HEK293 (cell line): ENCODE results near the gene S100A10.

ENCODE experiments used
- CTCF ChIP-seq: fragments of 450-650 bp; formaldehyde crosslinking; IDR thresholded peaks from 2 replicates; pipeline ENCODE4 v1.5.1; 2016; ENCODE audit warnings: missing biosample characterization, missing genetic modification characterization
- GFI1B ChIP-seq: fragments of 450-650 bp; formaldehyde crosslinking; IDR thresholded peaks from 2 replicates; pipeline ENCODE4 v1.5.1; 2016; ENCODE audit warnings: missing biosample characterization, missing genetic modification characterization
- KLF9 ChIP-seq: fragments of 450-650 bp; formaldehyde crosslinking; IDR thresholded peaks from 2 replicates; pipeline ENCODE4 v1.5.1; 2016; ENCODE audit warnings: missing biosample characterization, missing genetic modification characterization, low read depth
- OVOL3 ChIP-seq: fragments of 450-650 bp; formaldehyde crosslinking; IDR thresholded peaks from 2 replicates; pipeline ENCODE4 v1.5.1; 2016; ENCODE audit warnings: missing biosample characterization, missing genetic modification characterization
- PRDM10 ChIP-seq: fragments of 450-650 bp; formaldehyde crosslinking; IDR thresholded peaks from 2 replicates; pipeline ENCODE4 v1.5.1; 2016; ENCODE audit warnings: missing biosample characterization, missing genetic modification characterization
- REST ChIP-seq: fragments of 450-650 bp; formaldehyde crosslinking; IDR thresholded peaks from 2 replicates; pipeline ENCODE4 v1.5.1; 2016; ENCODE audit warnings: missing biosample characterization, missing genetic modification characterization
- ZNF214 ChIP-seq: fragments of 450-650 bp; formaldehyde crosslinking; IDR thresholded peaks from 2 replicates; pipeline ENCODE4 v1.5.1; 2017; ENCODE audit warnings: missing biosample characterization, mild to moderate bottlenecking, missing genetic modification characterization, borderline replicate concordance
- ZNF274 ChIP-seq, 2 experiments: fragments of 200-500 bp in 1 of 2; fragments of 450-650 bp in 1 of 2; sonication (Bioruptor generic) in 1 of 2; formaldehyde crosslinking in 1 of 2; IDR thresholded peaks; 2 replicates each; pipeline versions ENCODE4 v1.5.1 to v1.6.1; 2014 to 2016; ENCODE audit warnings: borderline replicate concordance in 1 of 2, inconsistent platforms in 1 of 2, low read length in 1 of 2, missing biosample characterization in 1 of 2, missing genetic modification characterization in 1 of 2
- ZNF561 ChIP-seq: fragments of 450-650 bp; IDR thresholded peaks from 2 replicates; pipeline ENCODE4 v1.5.1; 2018; ENCODE audit warnings: missing biosample characterization, missing genetic modification characterization, borderline replicate concordance
- ZNF621 ChIP-seq: fragments of 450-650 bp; formaldehyde crosslinking; IDR thresholded peaks from 2 replicates; pipeline ENCODE4 v1.5.1; 2017; ENCODE audit warnings: missing biosample characterization, missing genetic modification characterization
- TF ChIP-seq, protein P1 (sequence below): fragments of 450-650 bp; formaldehyde crosslinking; IDR thresholded peaks from 2 replicates; pipeline ENCODE4 v1.5.1; 2017; ENCODE audit warnings: missing biosample characterization, missing genetic modification characterization
- TF ChIP-seq, protein P2 (sequence below): fragments of 450-650 bp; formaldehyde crosslinking; IDR thresholded peaks from 2 replicates; pipeline ENCODE4 v1.5.1; 2016; ENCODE audit warnings: missing biosample characterization, missing genetic modification characterization

DNA sequence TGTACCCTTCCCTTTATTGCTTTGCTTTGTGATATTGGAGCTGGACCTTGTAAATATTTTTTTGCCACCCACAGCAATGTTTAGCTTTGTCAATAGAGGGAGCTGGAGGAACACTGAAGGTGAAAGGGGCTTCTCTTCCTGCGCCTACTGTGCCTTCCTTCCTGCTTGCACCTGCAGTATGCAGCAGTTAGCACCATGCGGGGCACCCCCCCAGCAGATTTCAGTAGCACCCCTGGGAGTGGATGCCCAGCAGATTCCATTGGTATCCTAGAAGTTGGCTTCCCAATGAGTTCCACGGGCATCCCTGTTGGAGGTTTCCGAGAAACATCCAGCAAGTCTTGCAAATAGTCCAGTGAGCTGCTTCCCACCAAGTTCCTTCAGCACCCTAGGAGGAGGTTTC lies 25.6 kb downstream of the S100A10 start:
- TF ChIP-seq, protein P1, sequence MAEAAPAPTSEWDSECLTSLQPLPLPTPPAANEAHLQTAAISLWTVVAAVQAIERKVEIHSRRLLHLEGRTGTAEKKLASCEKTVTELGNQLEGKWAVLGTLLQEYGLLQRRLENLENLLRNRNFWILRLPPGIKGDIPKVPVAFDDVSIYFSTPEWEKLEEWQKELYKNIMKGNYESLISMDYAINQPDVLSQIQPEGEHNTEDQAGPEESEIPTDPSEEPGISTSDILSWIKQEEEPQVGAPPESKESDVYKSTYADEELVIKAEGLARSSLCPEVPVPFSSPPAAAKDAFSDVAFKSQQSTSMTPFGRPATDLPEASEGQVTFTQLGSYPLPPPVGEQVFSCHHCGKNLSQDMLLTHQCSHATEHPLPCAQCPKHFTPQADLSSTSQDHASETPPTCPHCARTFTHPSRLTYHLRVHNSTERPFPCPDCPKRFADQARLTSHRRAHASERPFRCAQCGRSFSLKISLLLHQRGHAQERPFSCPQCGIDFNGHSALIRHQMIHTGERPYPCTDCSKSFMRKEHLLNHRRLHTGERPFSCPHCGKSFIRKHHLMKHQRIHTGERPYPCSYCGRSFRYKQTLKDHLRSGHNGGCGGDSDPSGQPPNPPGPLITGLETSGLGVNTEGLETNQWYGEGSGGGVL, result no peak
- peak; percentile 91 for TF ChIP-seq CTCF (tag by site-specific recombination)
- TF ChIP-seq PRDM10 (tag by site-specific recombination), result no peak
- no peak for TF ChIP-seq ZNF621 (tag by site-specific recombination)
- no peak for TF ChIP-seq ZNF274 (IDR thresholded peaks at IDR 0.05; ENCODE audit: low read length)
- no peak for TF ChIP-seq ZNF274 (tag by site-specific recombination; IDR thresholded peaks at IDR 0.05; ENCODE audit: borderline replicate concordance)
- TF ChIP-seq, protein P2, sequence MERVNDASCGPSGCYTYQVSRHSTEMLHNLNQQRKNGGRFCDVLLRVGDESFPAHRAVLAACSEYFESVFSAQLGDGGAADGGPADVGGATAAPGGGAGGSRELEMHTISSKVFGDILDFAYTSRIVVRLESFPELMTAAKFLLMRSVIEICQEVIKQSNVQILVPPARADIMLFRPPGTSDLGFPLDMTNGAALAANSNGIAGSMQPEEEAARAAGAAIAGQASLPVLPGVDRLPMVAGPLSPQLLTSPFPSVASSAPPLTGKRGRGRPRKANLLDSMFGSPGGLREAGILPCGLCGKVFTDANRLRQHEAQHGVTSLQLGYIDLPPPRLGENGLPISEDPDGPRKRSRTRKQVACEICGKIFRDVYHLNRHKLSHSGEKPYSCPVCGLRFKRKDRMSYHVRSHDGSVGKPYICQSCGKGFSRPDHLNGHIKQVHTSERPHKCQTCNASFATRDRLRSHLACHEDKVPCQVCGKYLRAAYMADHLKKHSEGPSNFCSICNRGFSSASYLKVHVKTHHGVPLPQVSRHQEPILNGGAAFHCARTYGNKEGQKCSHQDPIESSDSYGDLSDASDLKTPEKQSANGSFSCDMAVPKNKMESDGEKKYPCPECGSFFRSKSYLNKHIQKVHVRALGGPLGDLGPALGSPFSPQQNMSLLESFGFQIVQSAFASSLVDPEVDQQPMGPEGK, result peak; percentile 21; the same call in 1 of the 2 replicates
- no peak for TF ChIP-seq ZNF214 (tag by site-specific recombination)
- no peak for TF ChIP-seq KLF9 (tag by site-specific recombination)
- no peak for TF ChIP-seq GFI1B (tag by site-specific recombination)
- TF ChIP-seq ZNF561 (tag by site-specific recombination), result no peak
- TF ChIP-seq OVOL3, result no peak
- TF ChIP-seq REST (tag by site-specific recombination), result no peak
